ENCODE data around the gene TSHZ3. TPM values are rescaled to one million over a fixed set of nuclear protein-coding genes. Genes with fewer than 3 reads are reported as not detected.

The TSHZ3 gene
- total RNA-seq, 1 experiment from 2014 or later: 0.05 TPM

- POLR2A ChIA-PET: no interaction called here
- Histone ChIP-seq H3K9me2 (ENCODE audit: insufficient read depth) (no peaks in the 10 kb centered on the region), H3K4me1 (ENCODE audit: control insufficient read depth in 1 of 2, insufficient read depth in 2 of 2, low read length in 2 of 2) (no peaks in the 10 kb centered on the region), H2AFZ (ENCODE audit: low read depth, low read length, poor library complexity, severe bottlenecking) (no peak overlapping the region), H3K27me3 (ENCODE audit: insufficient read depth, low read length) (no peaks in the 10 kb centered on the region), H3K36me3 (ENCODE audit: control insufficient read depth in 1 of 2, insufficient read depth in 2 of 2, low read length in 2 of 2) (no peaks in the 10 kb centered on the region), H4K20me1 (ENCODE audit: insufficient read depth) (no peaks in the 10 kb centered on the region), H3K4me3 (replicated peaks in 1 of 2; ENCODE audit: low read depth in 1 of 2, low read length in 2 of 2) (no peak overlapping the region), H3K4me2 (ENCODE audit: low read length) (no peak overlapping the region), H3K9ac (ENCODE audit: low read length) (no peak overlapping the region), H3K9me3 (ENCODE audit: control insufficient read depth in 1 of 2, insufficient read depth in 1 of 2, low read depth in 1 of 2, low read length in 2 of 2) (peaks cover 12 to 31% of the 10 kb centered on the region in 2 experiments; a peak in 2 of 4 replicates), H3K79me2 (ENCODE audit: insufficient read depth, low read length) (no peaks in the 10 kb centered on the region), H3K27ac (ENCODE audit: low read depth, low read length) (no peak overlapping the region)
- TF ChIP-seq ZNF274 (IDR thresholded peaks at IDR 0.05; ENCODE audit: low read depth, low read length) (no peak), ATF3 (IDR thresholded peaks at IDR 0.05) (no peak), TCF7L2 (IDR thresholded peaks at IDR 0.05; ENCODE audit: borderline replicate concordance, extremely low read depth, insufficient read depth, insufficient read length) (no peak), EZH2 (IDR thresholded peaks at IDR 0.05) (no peak), EZH2phosphoT487 (IDR thresholded peaks at IDR 0.05; ENCODE audit: borderline replicate concordance) (no peak), ELF1 (IDR thresholded peaks at IDR 0.05; ENCODE audit: borderline replicate concordance, low read depth) (no peak), REST (IDR thresholded peaks at IDR 0.05; ENCODE audit: low read depth) (no peak), CBX3 (IDR thresholded peaks at IDR 0.05; ENCODE audit: low read depth) (no peak), POLR2AphosphoS5 (IDR thresholded peaks at IDR 0.05; ENCODE audit: low read depth, low read length) (no peak), SIN3A (IDR thresholded peaks at IDR 0.05; ENCODE audit: low read depth) (no peak)
- TF ChIP-seq, protein P1, sequence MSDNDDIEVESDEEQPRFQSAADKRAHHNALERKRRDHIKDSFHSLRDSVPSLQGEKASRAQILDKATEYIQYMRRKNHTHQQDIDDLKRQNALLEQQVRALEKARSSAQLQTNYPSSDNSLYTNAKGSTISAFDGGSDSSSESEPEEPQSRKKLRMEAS (IDR thresholded peaks at IDR 0.05): no peak
- CTCF ChIA-PET: no interaction called here
- BruUV-seq (replicated peaks): no TSS peak
- DNase-seq (ENCODE audit: low read depth, low spot score) (no peak), ATAC-seq (no peak)
- intact Hi-C loops (cut with micrococcal nuclease): no loop called here
- RAD21 ChIA-PET (ENCODE audit: low non-redundant PET in 1 of 2, low total read pairs in 2 of 2, uncharacterized antibody in 2 of 2, unreplicated experiment in 2 of 2): no interaction called here
These were observed 76.6 kb downstream of the TSHZ3 start for GRCh38 chr19:31272583-31273106.

All from HCT116 (cell line).